ENCODE data around the gene ZNF423.

The ZNF423 gene

GRCh38 chr16:49827805-49828438, 28.0 kb downstream of the ZNF423 start:
- no peak for DNase-seq (ENCODE audit: extremely low read depth in 1 of 2, low read depth in 1 of 2)

GRCh38 chr16:49826515-49826914, 29.4 kb downstream of the ZNF423 start:
- DNase-seq (ENCODE audit: extremely low read depth in 1 of 2, low read depth in 1 of 2) = no peak

- no peak for DNase-seq (ENCODE audit: extremely low read depth in 1 of 2, low read depth in 1 of 2)
Measured at GRCh38 chr16:49825041-49825440, 30.9 kb downstream of the ZNF423 start.

- no peak for DNase-seq (ENCODE audit: extremely low read depth in 1 of 2, low read depth in 1 of 2)
Measured at GRCh38 chr16:49824593-49824992, 31.3 kb downstream of the ZNF423 start.

GRCh38 chr16:49822649-49823370, 33.1 kb downstream of the ZNF423 start:
- DNase-seq (ENCODE audit: extremely low read depth in 1 of 2, low read depth in 1 of 2) = no peak

- no peak for DNase-seq (ENCODE audit: extremely low read depth in 1 of 2, low read depth in 1 of 2)
Measured at GRCh38 chr16:49821614-49822282, 34.2 kb downstream of the ZNF423 start.

GRCh38 chr16:49821156-49821555, 34.8 kb downstream of the ZNF423 start:
- DNase-seq (ENCODE audit: extremely low read depth in 1 of 2, low read depth in 1 of 2) = no peak

- DNase-seq (ENCODE audit: extremely low read depth in 1 of 2, low read depth in 1 of 2) = no peak
Measured at GRCh38 chr16:49817754-49818507, 38.0 kb downstream of the ZNF423 start.

- no peak for DNase-seq (ENCODE audit: extremely low read depth in 1 of 2, low read depth in 1 of 2)
Measured at GRCh38 chr16:49816875-49817274, 39.0 kb downstream of the ZNF423 start.

GRCh38 chr16:49811644-49812334, 44.1 kb downstream of the ZNF423 start:
- DNase-seq (ENCODE audit: extremely low read depth in 1 of 2, low read depth in 1 of 2) = no peak

- no peak for DNase-seq (ENCODE audit: extremely low read depth in 1 of 2, low read depth in 1 of 2)
Measured at GRCh38 chr16:49810831-49811230, 45.1 kb downstream of the ZNF423 start.

GRCh38 chr16:49809561-49809960, 46.4 kb downstream of the ZNF423 start:
- no peak for DNase-seq (ENCODE audit: extremely low read depth in 1 of 2, low read depth in 1 of 2)

- DNase-seq (ENCODE audit: extremely low read depth in 1 of 2, low read depth in 1 of 2) = no peak
Measured at GRCh38 chr16:49809062-49809461, 46.9 kb downstream of the ZNF423 start.

- DNase-seq (ENCODE audit: extremely low read depth in 1 of 2, low read depth in 1 of 2) = no peak
Measured at GRCh38 chr16:49806446-49806845, 49.5 kb downstream of the ZNF423 start.

- DNase-seq (ENCODE audit: extremely low read depth in 1 of 2, low read depth in 1 of 2) = no peak
Measured at GRCh38 chr16:49801290-49801689, 54.6 kb downstream of the ZNF423 start.

- no peak for DNase-seq (ENCODE audit: extremely low read depth in 1 of 2, low read depth in 1 of 2)
Measured at GRCh38 chr16:49800876-49801275, 55.0 kb downstream of the ZNF423 start.

- DNase-seq (ENCODE audit: extremely low read depth in 1 of 2, low read depth in 1 of 2) = no peak
Measured at GRCh38 chr16:49800441-49800840, 55.5 kb downstream of the ZNF423 start.

- no peak for DNase-seq (ENCODE audit: extremely low read depth in 1 of 2, low read depth in 1 of 2)
Measured at GRCh38 chr16:49799172-49799571, 56.7 kb downstream of the ZNF423 start.

GRCh38 chr16:49795513-49795912, 60.4 kb downstream of the ZNF423 start:
- no peak for DNase-seq (ENCODE audit: extremely low read depth in 1 of 2, low read depth in 1 of 2)

GRCh38 chr16:49793244-49793643, 62.7 kb downstream of the ZNF423 start:
- DNase-seq (ENCODE audit: extremely low read depth in 1 of 2, low read depth in 1 of 2) = no peak

- no peak for DNase-seq (ENCODE audit: extremely low read depth in 1 of 2, low read depth in 1 of 2)
Measured at GRCh38 chr16:49789616-49790015, 66.3 kb downstream of the ZNF423 start.

All from activated CD8-positive, alpha-beta memory T cell treated with anti-CD3 and anti-CD28 coated beads for 1 hour (primary cell).